ENCODE results near the gene KLHDC8A.
A peak's percentile ranks its signal among the peaks of the same experiment; 100 is the strongest.
"Not testable (repeated sequence)": the region's sequence is repeated elsewhere in the genome, so short reads cannot be mapped to it uniquely, and the experiment has no call there.

Gene KLHDC8A

GRCh38 chr1:205318231-205318991, 38.3 kb downstream of the KLHDC8A start:
- no peak for DNase-seq

- DNase-seq: no peak
Measured at GRCh38 chr1:205317311-205317917, 39.3 kb downstream of the KLHDC8A start.

GRCh38 chr1:205316161-205316566, 40.6 kb downstream of the KLHDC8A start:
- no peak for DNase-seq

- no peak for DNase-seq
Measured at GRCh38 chr1:205315008-205315618, 41.6 kb downstream of the KLHDC8A start.

GRCh38 chr1:205313563-205314308, 43.0 kb downstream of the KLHDC8A start:
- peak; percentile 34 for DNase-seq

- no peak for DNase-seq
Measured at GRCh38 chr1:205312866-205313562, 43.7 kb downstream of the KLHDC8A start.

- DNase-seq: no peak
Measured at GRCh38 chr1:205310976-205311704, 45.6 kb downstream of the KLHDC8A start.

- no peak for DNase-seq
Measured at GRCh38 chr1:205309741-205310140, 47.0 kb downstream of the KLHDC8A start.

- no peak for DNase-seq
Measured at GRCh38 chr1:205306929-205307566, 49.7 kb downstream of the KLHDC8A start.

- no peak for DNase-seq
Measured at GRCh38 chr1:205304695-205305070, 52.0 kb downstream of the KLHDC8A start.

- DNase-seq: no peak
Measured at GRCh38 chr1:205304046-205304694, 52.6 kb downstream of the KLHDC8A start.

GRCh38 chr1:205303247-205303888, 53.4 kb downstream of the KLHDC8A start:
- DNase-seq: no peak

GRCh38 chr1:205301842-205302588, 54.7 kb downstream of the KLHDC8A start:
- no peak for DNase-seq

- no peak for DNase-seq
Measured at GRCh38 chr1:205301205-205301821, 55.4 kb downstream of the KLHDC8A start.

GRCh38 chr1:205300149-205300548, 56.6 kb downstream of the KLHDC8A start:
- no peak for DNase-seq

GRCh38 chr1:205298191-205298994, 58.3 kb downstream of the KLHDC8A start:
- no peak for DNase-seq

GRCh38 chr1:205297546-205298177, 59.1 kb downstream of the KLHDC8A start:
- DNase-seq: not testable (repeated sequence)

- DNase-seq: no peak
Measured at GRCh38 chr1:205296154-205296553, 60.6 kb downstream of the KLHDC8A start.

Data from effector CD8-positive, alpha-beta T cell (primary cell).